Measurements from ENCODE around the gene SLX4. TPM values are rescaled to one million over a fixed set of nuclear protein-coding genes. Genes with fewer than 3 reads are reported as not detected.

SLX4 gene
- total RNA-seq, 5 donors from 2014 or later (not counting 1 experiment from before 2014, with no cell fraction given): 6.3 to 9.4 (median 8.5) TPM

GRCh38 chr16:3579776-3580175, 31.6 kb downstream of the SLX4 start:
- peak overlapping the region; percentile 64 for H3K27ac ChIP-seq (ENCODE audit: low read length)
- WGBS (ENCODE audit: insufficient coverage): 95% methylated on average over 7 of the region's 7 CpGs
- ChIA-PET CTCF (no interaction called here), POLR2A (no interaction called here)
- no peak overlapping the region for H3K4me3 ChIP-seq (ENCODE audit: control insufficient read depth in 1 of 2, extremely low read depth in 1 of 2, low read length in 1 of 2)
- no peaks in the 10 kb centered on the region for H3K27me3 ChIP-seq (replicated peaks in 1 of 2; ENCODE audit: control insufficient read depth in 2 of 2, extremely low read depth in 1 of 2, insufficient read depth in 2 of 2, low read length in 1 of 2)
- no peaks in the 10 kb centered on the region for H3K9me3 ChIP-seq
- peaks cover 6 to 15% of the 10 kb centered on the region in 2 donors for H3K36me3 ChIP-seq (ENCODE audit: control insufficient read depth in 2 of 2, extremely low read depth in 1 of 2, insufficient read depth in 1 of 2, low read length in 1 of 2)
- peaks cover 19 to 56% of the 10 kb centered on the region in 2 experiments for H3K4me1 ChIP-seq (ENCODE audit: control insufficient read depth in 1 of 2, extremely low read depth in 1 of 2, insufficient read depth in 2 of 2, low read length in 2 of 2)
- Mint-ChIP-seq H3K9me3 (no peaks in the 10 kb centered on the region), H3K4me1 (peaks cover 37 to 49% (median 48%) of the 10 kb centered on the region in 3 donors), H3K27me3 (no peaks in the 10 kb centered on the region), H3K36me3 (peaks cover 5% of the 10 kb centered on the region), H3K27ac (peak overlapping the region; percentile 89 to 97), H3K4me3 (peak overlapping the region; percentile 49 to 100 (median 54))
- ATAC-seq (replicated peaks in 1 of 4) (no peak), DNase-seq (no peak)

DNA sequence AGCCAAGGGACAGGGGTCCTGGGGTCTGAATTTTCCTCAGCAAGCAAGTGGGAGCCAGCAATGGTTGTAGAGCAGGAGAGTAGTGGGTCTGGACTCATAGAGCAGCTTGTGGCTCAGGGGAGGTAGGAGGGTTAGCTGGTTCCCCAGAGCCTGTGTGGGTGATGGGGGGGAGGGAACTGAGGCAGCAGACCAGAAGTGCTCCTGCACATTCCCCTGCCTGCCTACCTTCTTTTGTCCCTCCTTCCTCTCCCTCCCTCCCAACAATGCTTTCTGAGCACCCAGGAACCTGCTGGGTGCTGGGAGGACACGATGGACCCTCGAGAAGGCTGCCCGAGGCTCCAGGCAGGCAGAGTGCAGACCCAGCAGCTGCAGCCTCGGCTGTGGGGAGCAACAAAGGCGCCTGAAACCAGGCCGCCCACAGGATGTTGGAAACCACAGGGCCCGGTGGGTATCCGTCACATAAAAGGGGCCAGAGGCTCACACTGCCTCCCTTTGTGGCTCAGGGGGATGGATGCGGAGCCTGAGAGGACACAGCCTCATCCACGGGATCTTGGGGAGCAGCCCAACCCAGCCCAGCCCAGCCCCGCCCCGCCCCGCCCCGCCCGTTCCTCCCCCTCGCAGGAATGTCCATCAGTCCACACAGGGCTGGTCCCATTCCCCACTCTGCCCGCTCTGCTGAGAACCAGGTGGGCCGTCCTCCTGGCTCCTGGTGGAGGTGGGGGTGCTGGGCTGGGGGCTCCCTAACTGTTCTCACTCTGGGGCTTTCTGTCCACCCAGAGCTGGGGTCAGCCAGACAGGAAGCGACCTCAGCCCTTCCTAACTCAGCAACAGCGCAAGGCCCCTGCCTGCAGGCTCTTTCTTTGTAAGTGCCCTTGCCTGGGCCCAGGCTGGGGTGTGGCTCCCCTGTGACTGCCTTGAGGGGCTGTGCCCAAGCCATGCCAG, 32.5 kb downstream of the SLX4 start:
- H3K27ac ChIP-seq (ENCODE audit: low read length): peak overlapping the region; percentile 64
- H3K9me3 ChIP-seq: no peaks in the 10 kb centered on the region
- Mint-ChIP-seq H3K27ac (peak overlapping the region; percentile 97), H3K9me3 (no peaks in the 10 kb centered on the region), H3K27me3 (no peaks in the 10 kb centered on the region), H3K4me1 (peaks cover 46 to 57% (median 54%) of the 10 kb centered on the region in 3 donors), H3K4me3 (peak overlapping the region; percentile 98 to 100 (median 98)), H3K36me3 (peaks cover 5% of the 10 kb centered on the region)
- H3K27me3 ChIP-seq (replicated peaks in 1 of 2; ENCODE audit: control insufficient read depth in 2 of 2, extremely low read depth in 1 of 2, insufficient read depth in 2 of 2, low read length in 1 of 2): no peaks in the 10 kb centered on the region
- peak overlapping the region; percentile 35 to 99 for H3K4me3 ChIP-seq (ENCODE audit: control insufficient read depth in 1 of 2, extremely low read depth in 1 of 2, low read length in 1 of 2)
- ChIA-PET CTCF (no interaction called here), POLR2A (no interaction called here)
- peak in 32 of 35 experiments; percentile 15 to 67 (median 42) for DNase-seq
- ATAC-seq (replicated peaks in 1 of 4): peak; percentile 44 to 69 (median 60)
- peaks cover 19 to 64% of the 10 kb centered on the region in 2 experiments for H3K4me1 ChIP-seq (ENCODE audit: control insufficient read depth in 1 of 2, extremely low read depth in 1 of 2, insufficient read depth in 2 of 2, low read length in 2 of 2)
- peaks cover 9 to 16% of the 10 kb centered on the region in 2 donors for H3K36me3 ChIP-seq (ENCODE audit: control insufficient read depth in 2 of 2, extremely low read depth in 1 of 2, insufficient read depth in 1 of 2, low read length in 1 of 2)
- 13% methylated on average over 10 of the region's 20 CpGs for WGBS (ENCODE audit: insufficient coverage)

GRCh38 chr16:3578121-3578520, 33.3 kb downstream of the SLX4 start:
- ChIA-PET POLR2A (no interaction called here), CTCF (no interaction called here)
- ATAC-seq (replicated peaks in 1 of 4): peak; percentile 50 to 69 (median 62)
- H3K27ac ChIP-seq (ENCODE audit: low read length): peak overlapping the region; percentile 64
- peak overlapping the region; percentile 97 for H3K27ac Mint-ChIP-seq
- no peaks in the 10 kb centered on the region for H3K27me3 Mint-ChIP-seq
- peaks cover 50 to 61% (median 59%) of the 10 kb centered on the region in 3 donors for H3K4me1 Mint-ChIP-seq
- H3K9me3 Mint-ChIP-seq: no peaks in the 10 kb centered on the region
- H3K36me3 ChIP-seq (ENCODE audit: control insufficient read depth in 2 of 2, extremely low read depth in 1 of 2, insufficient read depth in 1 of 2, low read length in 1 of 2): peaks cover 11 to 13% of the 10 kb centered on the region in 2 donors
- H3K4me3 ChIP-seq (ENCODE audit: control insufficient read depth in 1 of 2, extremely low read depth in 1 of 2, low read length in 1 of 2): peak overlapping the region; percentile 35 to 99
- H3K36me3 Mint-ChIP-seq: peaks cover 9% of the 10 kb centered on the region
- WGBS (ENCODE audit: insufficient coverage): 4% methylated on average over 8 of the region's 8 CpGs
- no peaks in the 10 kb centered on the region for H3K27me3 ChIP-seq (replicated peaks in 1 of 2; ENCODE audit: control insufficient read depth in 2 of 2, extremely low read depth in 1 of 2, insufficient read depth in 2 of 2, low read length in 1 of 2)
- H3K4me1 ChIP-seq (ENCODE audit: control insufficient read depth in 1 of 2, extremely low read depth in 1 of 2, insufficient read depth in 2 of 2, low read length in 2 of 2): peaks cover 22 to 72% of the 10 kb centered on the region in 2 experiments
- peak in 27 of 35 experiments; percentile 11 to 62 (median 27) for DNase-seq
- H3K4me3 Mint-ChIP-seq: peak overlapping the region; percentile 98 to 100 (median 98)
- no peaks in the 10 kb centered on the region for H3K9me3 ChIP-seq

DNA sequence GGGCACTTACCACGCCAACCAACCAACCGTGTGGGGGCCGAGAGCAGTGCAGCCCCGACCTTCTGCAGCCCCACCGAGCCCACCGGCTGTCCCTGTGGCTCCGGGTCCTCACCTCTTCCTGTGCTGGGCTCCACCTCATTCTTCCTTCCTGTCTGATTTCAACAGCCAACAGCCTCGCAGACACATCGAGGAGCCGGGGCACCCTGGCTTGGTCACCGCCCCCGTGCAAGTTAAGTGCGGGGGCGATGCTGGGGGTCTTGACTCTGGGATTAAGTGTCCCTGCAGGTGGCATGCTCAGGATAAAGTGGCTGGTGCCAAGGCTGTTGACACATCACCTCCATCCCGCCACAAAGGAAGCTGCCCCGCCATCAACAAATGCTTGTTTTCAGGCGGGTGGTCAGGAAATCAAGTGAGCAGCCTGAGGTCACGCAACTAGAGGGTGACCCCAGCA, 34.1 kb downstream of the SLX4 start, which contains the start of gene NLRC3:
NLRC3 (minus strand) TSS at position 102 of the 451 bp plus-strand sequence. CDS start 12,367 bp downstream, outside the sequence.
- H3K36me3 Mint-ChIP-seq: peaks cover 13% of the 10 kb centered on the region
- DNase-seq (peak in 31 of 35 experiments; percentile 20 to 68 (median 39)), ATAC-seq (replicated peaks in 1 of 4) (peak; percentile 53 to 69 (median 64))
- H3K27ac ChIP-seq (ENCODE audit: low read length): peak within 1 kb of the TSS; percentile 64
- peak within 1 kb of the TSS; percentile 97 for H3K27ac Mint-ChIP-seq
- WGBS (ENCODE audit: insufficient coverage): 0% methylated on average over 18 of the region's 18 CpGs
- peak within 1 kb of the TSS; percentile 94 to 99 for H3K4me3 ChIP-seq (ENCODE audit: control insufficient read depth in 1 of 2, extremely low read depth in 1 of 2, low read length in 1 of 2)
- ChIA-PET POLR2A (no interaction called here), CTCF (no interaction called here)
- no peaks in the 10 kb centered on the region for H3K9me3 Mint-ChIP-seq
- H3K4me1 Mint-ChIP-seq: peaks cover 56 to 67% (median 67%) of the 10 kb centered on the region in 3 donors
- no peaks in the 10 kb centered on the region for H3K9me3 ChIP-seq
- peak within 1 kb of the TSS; percentile 98 to 100 (median 98) for H3K4me3 Mint-ChIP-seq
- H3K27me3 ChIP-seq (replicated peaks in 1 of 2; ENCODE audit: control insufficient read depth in 2 of 2, extremely low read depth in 1 of 2, insufficient read depth in 2 of 2, low read length in 1 of 2): no peaks in the 10 kb centered on the region
- peaks cover 6 to 18% of the 10 kb centered on the region in 2 donors for H3K36me3 ChIP-seq (ENCODE audit: control insufficient read depth in 2 of 2, extremely low read depth in 1 of 2, insufficient read depth in 1 of 2, low read length in 1 of 2)
- no peaks in the 10 kb centered on the region for H3K27me3 Mint-ChIP-seq
- peaks cover 22 to 79% of the 10 kb centered on the region in 2 experiments for H3K4me1 ChIP-seq (ENCODE audit: control insufficient read depth in 1 of 2, extremely low read depth in 1 of 2, insufficient read depth in 2 of 2, low read length in 2 of 2)

DNA sequence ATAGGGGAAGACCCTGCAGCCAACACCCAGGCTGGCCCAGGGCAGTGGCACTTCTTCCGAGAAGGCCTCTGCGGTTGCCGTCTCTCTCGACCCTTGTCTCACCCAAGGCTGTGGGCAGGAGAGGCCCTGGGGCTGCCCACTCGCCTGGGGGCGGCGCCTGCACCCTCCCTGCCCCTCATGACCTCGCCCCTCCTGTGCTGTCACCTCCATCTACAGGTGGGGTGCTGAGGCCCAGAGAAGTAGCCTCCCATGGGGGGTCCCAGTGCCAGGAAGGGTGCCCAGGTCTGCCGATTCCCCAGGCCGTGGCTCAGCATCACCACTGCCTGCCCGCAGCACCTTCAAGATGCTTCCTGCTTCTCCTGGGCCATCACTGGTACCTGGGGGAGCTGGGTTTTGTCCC, 35.2 kb downstream of the SLX4 start:
- Mint-ChIP-seq H3K27ac (peak overlapping the region; percentile 97), H3K36me3 (peaks cover 19% of the 10 kb centered on the region), H3K9me3 (no peaks in the 10 kb centered on the region), H3K4me3 (peak overlapping the region; percentile 98 to 100 (median 98)), H3K27me3 (no peaks in the 10 kb centered on the region), H3K4me1 (peaks cover 60 to 73% (median 67%) of the 10 kb centered on the region in 3 donors)
- ChIA-PET POLR2A (no interaction called here), CTCF (no interaction called here)
- ATAC-seq (replicated peaks in 1 of 4): peak in 1 of 4 experiments; percentile 17
- peaks cover 6 to 24% of the 10 kb centered on the region in 2 donors for H3K36me3 ChIP-seq (ENCODE audit: control insufficient read depth in 2 of 2, extremely low read depth in 1 of 2, insufficient read depth in 1 of 2, low read length in 1 of 2)
- H3K4me3 ChIP-seq (ENCODE audit: control insufficient read depth in 1 of 2, extremely low read depth in 1 of 2, low read length in 1 of 2): peak overlapping the region; percentile 94 to 99
- WGBS (ENCODE audit: insufficient coverage): 2% methylated on average over 7 of the region's 11 CpGs
- peak in 4 of 35 experiments; percentile 18 to 45 (median 27) for DNase-seq
- H3K27ac ChIP-seq (ENCODE audit: low read length): peak overlapping the region; percentile 64
- H3K27me3 ChIP-seq (replicated peaks in 1 of 2; ENCODE audit: control insufficient read depth in 2 of 2, extremely low read depth in 1 of 2, insufficient read depth in 2 of 2, low read length in 1 of 2): no peaks in the 10 kb centered on the region
- no peaks in the 10 kb centered on the region for H3K9me3 ChIP-seq
- H3K4me1 ChIP-seq (ENCODE audit: control insufficient read depth in 1 of 2, extremely low read depth in 1 of 2, insufficient read depth in 2 of 2, low read length in 2 of 2): peaks cover 22 to 82% of the 10 kb centered on the region in 2 experiments

DNA sequence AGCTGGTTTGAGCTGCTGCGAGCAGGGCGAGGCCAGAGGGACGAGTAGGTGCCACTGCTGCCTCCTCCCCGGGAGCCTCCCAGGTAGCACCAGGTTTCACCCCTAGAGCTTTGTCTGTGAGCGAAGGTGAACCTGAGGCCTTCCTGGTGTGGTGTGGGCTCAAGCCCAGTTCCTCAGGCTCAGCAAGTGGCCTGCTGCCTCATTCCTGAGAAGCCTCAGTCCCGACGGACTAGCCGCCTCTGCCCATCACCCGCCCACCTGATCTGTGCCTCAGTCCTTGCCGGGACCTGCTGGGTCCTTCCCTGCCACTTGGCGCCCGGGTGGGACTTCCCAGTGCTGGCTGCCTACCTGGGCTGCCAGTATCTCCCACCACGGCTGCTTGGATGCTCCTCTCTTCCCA, 35.9 kb downstream of the SLX4 start:
- 41% methylated on average over 13 of the region's 13 CpGs for WGBS (ENCODE audit: insufficient coverage)
- H3K4me3 Mint-ChIP-seq: peak overlapping the region; percentile 98 to 100 (median 98)
- peaks cover 59 to 70% (median 66%) of the 10 kb centered on the region in 3 donors for H3K4me1 Mint-ChIP-seq
- Histone ChIP-seq H3K27ac (ENCODE audit: low read length) (peak overlapping the region; percentile 64), H3K4me1 (ENCODE audit: control insufficient read depth in 1 of 2, extremely low read depth in 1 of 2, insufficient read depth in 2 of 2, low read length in 2 of 2) (peaks cover 22 to 82% of the 10 kb centered on the region in 2 experiments), H3K27me3 (replicated peaks in 1 of 2; ENCODE audit: control insufficient read depth in 2 of 2, extremely low read depth in 1 of 2, insufficient read depth in 2 of 2, low read length in 1 of 2) (no peaks in the 10 kb centered on the region), H3K36me3 (ENCODE audit: control insufficient read depth in 2 of 2, extremely low read depth in 1 of 2, insufficient read depth in 1 of 2, low read length in 1 of 2) (peaks cover 6 to 31% of the 10 kb centered on the region in 2 donors), H3K9me3 (no peaks in the 10 kb centered on the region), H3K4me3 (ENCODE audit: control insufficient read depth in 1 of 2, extremely low read depth in 1 of 2, low read length in 1 of 2) (peak overlapping the region; percentile 94 to 99)
- H3K27ac Mint-ChIP-seq: peak overlapping the region; percentile 87 to 97
- H3K9me3 Mint-ChIP-seq: peaks cover 0 to 4% (median 3%) of the 10 kb centered on the region in 3 donors
- ATAC-seq (replicated peaks in 1 of 4) (no peak), DNase-seq (peak in 1 of 35 experiments; percentile 12)
- H3K27me3 Mint-ChIP-seq: no peaks in the 10 kb centered on the region
- CTCF ChIA-PET: interaction anchor here in 1 of 2 donors (0.6 kb wide), 1 partner anchor 37 kb away, joined by 4 read pairs; no protein-coding TSS in a partner anchor
- POLR2A ChIA-PET: no interaction called here
- peaks cover 25% of the 10 kb centered on the region for H3K36me3 Mint-ChIP-seq
